HEK293 (cell line): ENCODE data around the gene PTPRG.

Experiments
- GLI4 ChIP-seq: fragments of 450-650 bp; formaldehyde crosslinking; IDR thresholded peaks from 2 replicates; pipeline ENCODE4 v1.5.1; 2016; ENCODE audit warnings: missing biosample characterization, missing genetic modification characterization
- GLIS1 ChIP-seq: fragments of 450-650 bp; formaldehyde crosslinking; IDR thresholded peaks from 2 replicates; pipeline ENCODE4 v1.5.1; 2016; ENCODE audit warnings: missing biosample characterization, missing genetic modification characterization
- HOXC10 ChIP-seq: sonication (generic); formaldehyde crosslinking; IDR thresholded peaks from 2 replicates; pipeline ENCODE4 v1.8.1; 2023; ENCODE audit warnings: mild to moderate bottlenecking, missing genetic modification reagents
- KLF10 ChIP-seq: fragments of 450-650 bp; IDR thresholded peaks from 2 replicates; pipeline ENCODE4 v1.5.1; 2018; ENCODE audit warnings: missing biosample characterization, mild to moderate bottlenecking, missing genetic modification characterization
- PRDM1 ChIP-seq: fragments of 450-650 bp; formaldehyde crosslinking; IDR thresholded peaks from 2 replicates; pipeline ENCODE4; 2016; ENCODE audit warnings: missing biosample characterization, missing genetic modification characterization
- PRDM4 ChIP-seq: fragments of 450-650 bp; formaldehyde crosslinking; IDR thresholded peaks from 2 replicates; pipeline ENCODE4 v1.5.1; 2017; ENCODE audit warnings: missing biosample characterization, missing genetic modification characterization
- SCRT1 ChIP-seq: fragments of 450-650 bp; formaldehyde crosslinking; IDR thresholded peaks from 2 replicates; pipeline ENCODE4 v1.5.1; 2016; ENCODE audit warnings: missing biosample characterization, missing genetic modification characterization, borderline replicate concordance
- SETDB1 ChIP-seq: IDR thresholded peaks from one replicate; pipeline ENCODE4 v1.6.1; 2017; ENCODE audit warnings: mild to moderate bottlenecking, low read length, moderate library complexity, mixed read lengths; ENCODE audit not compliant: insufficient read length
- ZFHX2 ChIP-seq: fragments of 450-650 bp; formaldehyde crosslinking; conservative IDR thresholded peaks from 2 replicates; pipeline ENCODE4 v1.5.1; 2016; ENCODE audit warnings: missing biosample characterization, missing genetic modification characterization
- ZNF10 ChIP-seq: fragments of 450-650 bp; formaldehyde crosslinking; IDR thresholded peaks from 2 replicates; pipeline ENCODE4 v1.5.1; 2017; ENCODE audit warnings: missing biosample characterization, missing genetic modification characterization
- ZNF132 ChIP-seq: fragments of 450-650 bp; formaldehyde crosslinking; IDR thresholded peaks from 2 replicates; pipeline ENCODE4 v1.5.1; 2017; ENCODE audit warnings: missing biosample characterization, missing genetic modification characterization, borderline replicate concordance
- ZNF133 ChIP-seq: fragments of 450-650 bp; formaldehyde crosslinking; IDR thresholded peaks from 2 replicates; pipeline ENCODE4 v1.5.1; 2016; ENCODE audit warnings: missing biosample characterization, missing genetic modification characterization
- ZNF19 ChIP-seq: fragments of 450-650 bp; formaldehyde crosslinking; IDR thresholded peaks from 2 replicates; pipeline ENCODE4; 2016; ENCODE audit warnings: missing biosample characterization, missing genetic modification characterization, low read depth
- ZNF280C ChIP-seq: fragments of 450-650 bp; formaldehyde crosslinking; IDR thresholded peaks from 2 replicates; pipeline ENCODE4 v1.5.1; 2016; ENCODE audit warnings: missing biosample characterization, missing genetic modification characterization
- ZNF302 ChIP-seq: fragments of 450-650 bp; formaldehyde crosslinking; IDR thresholded peaks from 2 replicates; pipeline ENCODE4 v1.5.1; 2016; ENCODE audit warnings: missing biosample characterization, missing genetic modification characterization, low read depth
- ZNF514 ChIP-seq: fragments of 450-650 bp; formaldehyde crosslinking; IDR thresholded peaks from 2 replicates; pipeline ENCODE4 v1.5.1; 2016; ENCODE audit warnings: missing biosample characterization, missing genetic modification characterization
- ZNF521 ChIP-seq: fragments of 450-650 bp; formaldehyde crosslinking; IDR thresholded peaks from 2 replicates; pipeline ENCODE4 v1.5.1; 2017; ENCODE audit warnings: missing biosample characterization, mild to moderate bottlenecking, missing genetic modification characterization
- ZNF544 ChIP-seq: fragments of 450-650 bp; formaldehyde crosslinking; IDR thresholded peaks from 2 replicates; pipeline ENCODE4 v1.5.0; 2017; ENCODE audit warnings: missing biosample characterization, missing genetic modification characterization
- ZNF549 ChIP-seq: fragments of 450-650 bp; IDR thresholded peaks from 2 replicates; pipeline ENCODE4 v1.5.1; 2018; ENCODE audit warnings: missing biosample characterization, missing genetic modification characterization, mild to moderate bottlenecking, inconsistent platforms, moderate library complexity
- ZNF600 ChIP-seq: fragments of 450-650 bp; formaldehyde crosslinking; IDR thresholded peaks from 2 replicates; pipeline ENCODE4 v1.5.1; 2016; ENCODE audit warnings: missing biosample characterization, missing genetic modification characterization
- ZNF654 ChIP-seq: fragments of 450-650 bp; formaldehyde crosslinking; IDR thresholded peaks from 2 replicates; pipeline ENCODE4 v1.5.1; 2016; ENCODE audit warnings: low read depth, missing biosample characterization, missing genetic modification characterization
- ZNF660 ChIP-seq: fragments of 450-650 bp; IDR thresholded peaks from 2 replicates; pipeline ENCODE4 v1.5.1; 2018; ENCODE audit warnings: missing biosample characterization, mild to moderate bottlenecking, missing genetic modification characterization
- ZNF701 ChIP-seq: fragments of 450-650 bp; formaldehyde crosslinking; IDR thresholded peaks from 2 replicates; pipeline ENCODE4 v1.5.1; 2016; ENCODE audit warnings: missing biosample characterization, missing genetic modification characterization
- ZSCAN30 ChIP-seq: fragments of 450-650 bp; IDR thresholded peaks from 2 replicates; pipeline ENCODE4 v1.5.1; 2018; ENCODE audit warnings: missing biosample characterization, mild to moderate bottlenecking, missing genetic modification characterization, moderate library complexity
- TF ChIP-seq, protein P1 (sequence below): fragments of 450-650 bp; formaldehyde crosslinking; IDR thresholded peaks from 2 replicates; pipeline ENCODE4 v1.5.1; 2016; ENCODE audit warnings: missing biosample characterization, missing genetic modification characterization
- TF ChIP-seq, protein P2 (sequence below): fragments of 450-650 bp; formaldehyde crosslinking; IDR thresholded peaks from 2 replicates; pipeline ENCODE4 v1.5.1; 2017; ENCODE audit warnings: missing biosample characterization, missing genetic modification characterization
- TF ChIP-seq, protein P3 (sequence below): fragments of 450-650 bp; formaldehyde crosslinking; IDR thresholded peaks from 2 replicates; pipeline ENCODE4 v1.5.1; 2016; ENCODE audit warnings: missing biosample characterization, missing genetic modification characterization

Gene PTPRG

GRCh38 chr3:61730577-61731231 lies 169.3 kb downstream of the PTPRG start (continued):
- TF ChIP-seq, protein P1, sequence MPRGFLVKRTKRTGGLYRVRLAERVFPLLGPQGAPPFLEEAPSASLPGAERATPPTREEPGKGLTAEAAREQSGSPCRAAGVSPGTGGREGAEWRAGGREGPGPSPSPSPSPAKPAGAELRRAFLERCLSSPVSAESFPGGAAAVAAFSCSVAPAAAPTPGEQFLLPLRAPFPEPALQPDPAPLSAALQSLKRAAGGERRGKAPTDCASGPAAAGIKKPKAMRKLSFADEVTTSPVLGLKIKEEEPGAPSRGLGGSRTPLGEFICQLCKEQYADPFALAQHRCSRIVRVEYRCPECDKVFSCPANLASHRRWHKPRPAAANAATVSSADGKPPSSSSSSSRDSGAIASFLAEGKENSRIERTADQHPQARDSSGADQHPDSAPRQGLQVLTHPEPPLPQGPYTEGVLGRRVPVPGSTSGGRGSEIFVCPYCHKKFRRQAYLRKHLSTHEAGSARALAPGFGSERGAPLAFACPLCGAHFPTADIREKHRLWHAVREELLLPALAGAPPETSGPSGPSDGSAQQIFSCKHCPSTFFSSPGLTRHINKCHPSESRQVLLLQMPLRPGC (tag by site-specific recombination), result no peak
- TF ChIP-seq ZNF660 (tag by site-specific recombination) (no peak), ZNF280C (tag by site-specific recombination) (no peak), SCRT1 (tag by site-specific recombination) (peak; percentile 83), ZNF654 (tag by site-specific recombination) (no peak), ZNF549 (tag by site-specific recombination) (no peak), ZNF521 (tag by site-specific recombination) (no peak), ZFHX2 (no peak), ZNF132 (tag by site-specific recombination) (no peak), ZNF133 (tag by site-specific recombination) (no peak), KLF10 (tag by site-specific recombination) (no peak), ZNF544 (tag by site-specific recombination) (no peak), ZNF10 (tag by site-specific recombination) (no peak), SETDB1 (no peak), ZNF19 (tag by site-specific recombination) (no peak), GLI4 (tag by site-specific recombination) (no peak), ZNF302 (tag by site-specific recombination) (no peak), ZNF514 (tag by site-specific recombination) (no peak), ZNF701 (tag by site-specific recombination) (no peak), GLIS1 (tag by site-specific recombination) (no peak), ZNF600 (tag by site-specific recombination) (no peak), ZSCAN30 (tag by site-specific recombination) (no peak), HOXC10 (no peak), PRDM4 (tag by site-specific recombination) (peak; percentile 13; the same call in 1 of the 2 replicates), PRDM1 (tag by site-specific recombination) (peak; percentile 72; the same call in 1 of the 2 replicates)
- TF ChIP-seq, protein P2, sequence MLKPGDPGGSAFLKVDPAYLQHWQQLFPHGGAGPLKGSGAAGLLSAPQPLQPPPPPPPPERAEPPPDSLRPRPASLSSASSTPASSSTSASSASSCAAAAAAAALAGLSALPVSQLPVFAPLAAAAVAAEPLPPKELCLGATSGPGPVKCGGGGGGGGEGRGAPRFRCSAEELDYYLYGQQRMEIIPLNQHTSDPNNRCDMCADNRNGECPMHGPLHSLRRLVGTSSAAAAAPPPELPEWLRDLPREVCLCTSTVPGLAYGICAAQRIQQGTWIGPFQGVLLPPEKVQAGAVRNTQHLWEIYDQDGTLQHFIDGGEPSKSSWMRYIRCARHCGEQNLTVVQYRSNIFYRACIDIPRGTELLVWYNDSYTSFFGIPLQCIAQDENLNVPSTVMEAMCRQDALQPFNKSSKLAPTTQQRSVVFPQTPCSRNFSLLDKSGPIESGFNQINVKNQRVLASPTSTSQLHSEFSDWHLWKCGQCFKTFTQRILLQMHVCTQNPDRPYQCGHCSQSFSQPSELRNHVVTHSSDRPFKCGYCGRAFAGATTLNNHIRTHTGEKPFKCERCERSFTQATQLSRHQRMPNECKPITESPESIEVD (tag by site-specific recombination), result 0 out of 2 replicates have a peak, but pooled peaks have one; percentile 16
- TF ChIP-seq, protein P3, sequence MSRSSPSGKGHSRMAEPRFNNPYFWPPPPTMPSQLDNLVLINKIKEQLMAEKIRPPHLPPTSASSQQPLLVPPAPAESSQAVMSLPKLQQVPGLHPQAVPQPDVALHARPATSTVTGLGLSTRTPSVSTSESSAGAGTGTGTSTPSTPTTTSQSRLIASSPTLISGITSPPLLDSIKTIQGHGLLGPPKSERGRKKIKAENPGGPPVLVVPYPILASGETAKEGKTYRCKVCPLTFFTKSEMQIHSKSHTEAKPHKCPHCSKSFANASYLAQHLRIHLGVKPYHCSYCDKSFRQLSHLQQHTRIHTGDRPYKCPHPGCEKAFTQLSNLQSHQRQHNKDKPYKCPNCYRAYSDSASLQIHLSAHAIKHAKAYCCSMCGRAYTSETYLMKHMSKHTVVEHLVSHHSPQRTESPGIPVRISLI (tag by site-specific recombination), result no peak
